Natural killer cell (primary cell): ENCODE results near the gene HS6ST3. TPM values are rescaled to one million over a fixed set of nuclear protein-coding genes. Genes with fewer than 3 reads are reported as not detected.

Experiments
- ATAC-seq, 3 donors: fragments of 150-1000 bp in 2 of 3; fragments of 200-7000 bp in 1 of 3; cut with Tn5 transposase; 1 replicate in 1 of 3; 2 replicates in 2 of 3; pipeline ENCODE4 v1.10.0; 2021; ENCODE audit warnings: mild to moderate bottlenecking in 2 of 3, moderate library complexity in 2 of 3
- DNase-seq, 2 donors: peaks; one replicate each; pipeline versions ENCODE4 v3.0.0 to v3.0.0-alpha.2; 2013 to 2021; ENCODE audit warnings: mixed read lengths in 1 of 2
- H3K27ac ChIP-seq: one replicate; pipeline ENCODE4 v1.5.1; 2013; ENCODE audit warnings: mild to moderate bottlenecking, low read length
- H3K27me3 ChIP-seq: one replicate; pipeline ENCODE4 v1.6.1; 2013; ENCODE audit warnings: low read length; ENCODE audit not compliant: control insufficient read depth, insufficient read depth
- H3K36me3 ChIP-seq: one replicate; pipeline ENCODE4 v1.6.1; 2013; ENCODE audit warnings: low read length; ENCODE audit not compliant: control insufficient read depth, insufficient read depth
- H3K4me1 ChIP-seq: one replicate; pipeline ENCODE4 v1.6.1; 2013; ENCODE audit warnings: low read length; ENCODE audit not compliant: control insufficient read depth, insufficient read depth
- H3K4me3 ChIP-seq: one replicate; pipeline ENCODE4 v1.5.1; 2013; ENCODE audit warnings: low read length
- H3K9me3 ChIP-seq: one replicate; pipeline ENCODE4 v1.6.1; 2013; ENCODE audit warnings: low read length; ENCODE audit not compliant: control insufficient read depth, insufficient read depth
- H3K27ac Mint-ChIP-seq, 2 donors: one replicate each; pipeline ENCODE4 v1.8.0; 2022; ENCODE audit warnings: mild to moderate bottlenecking in 2 of 2, mixed read lengths in 2 of 2, moderate library complexity in 1 of 2
- H3K27me3 Mint-ChIP-seq, 2 donors: one replicate each; pipeline ENCODE4 v1.8.0; 2022; ENCODE audit warnings: low read depth in 2 of 2, mixed read lengths in 2 of 2
- H3K36me3 Mint-ChIP-seq: one replicate; pipeline ENCODE4 v1.8.0; 2022; ENCODE audit warnings: mixed read lengths
- H3K4me1 Mint-ChIP-seq, 2 donors: one replicate each; pipeline ENCODE4 v1.8.0; 2022; ENCODE audit warnings: mixed read lengths in 2 of 2
- H3K4me3 Mint-ChIP-seq: one replicate; pipeline ENCODE4 v1.8.0; 2022; ENCODE audit warnings: mild to moderate bottlenecking, moderate library complexity, mixed read lengths
- H3K9me3 Mint-ChIP-seq, 2 donors: one replicate each; pipeline ENCODE4 v1.8.0; 2022; ENCODE audit warnings: mixed read lengths in 2 of 2
- CTCF ChIP-seq: fragments of 200-600 bp; IDR thresholded peaks from one replicate; pipeline ENCODE4 v1.8.0; 2022; ENCODE audit warnings: antibody characterized with exemption
- WGBS: methylation state at CpG from one replicate; pipeline ENCODE4 v1.1.7; 2013; ENCODE audit warnings: missing lambda C conversion rate; ENCODE audit not compliant: insufficient coverage; 5-methylcytosine and 5-hydroxymethylcytosine counted together
- intact Hi-C: fragments of 100-400 bp; cut with micrococcal nuclease; formaldehyde crosslinking; loops from one replicate; pipeline ENCODE4 v1.14.2; 2022
- total RNA-seq, 4 donors: library from RNA; stranded (reverse); fragments of 120-200 nt in 1 of 4; gene quantifications; one replicate each; pipeline versions ENCODE4 v1.2.3 to v1.2.4, GENCODE V29; 2013 to 2022

HS6ST3 gene
- total RNA-seq, 3 donors from 2014 or later (not counting 1 experiment from before 2014, with no cell fraction given): not detected

GRCh38 chr13:96294930-96295881, 205.3 kb downstream of the HS6ST3 start:
- Histone ChIP-seq H3K27ac (no peak overlapping the region), H3K27me3 (no peaks in the 10 kb centered on the region), H3K4me1 (no peaks in the 10 kb centered on the region), H3K4me3 (no peak overlapping the region), H3K9me3 (no peaks in the 10 kb centered on the region), H3K36me3 (no peaks in the 10 kb centered on the region)
- no peak overlapping the region for H3K4me3 Mint-ChIP-seq
- peaks cover 9% of the 10 kb centered on the region for H3K36me3 Mint-ChIP-seq
- DNase-seq (no peak), ATAC-seq (no peak)
- 79% methylated on average over 6 of the region's 7 CpGs for WGBS
- peaks cover 13 to 29% of the 10 kb centered on the region in 2 donors for H3K9me3 Mint-ChIP-seq
- no peak overlapping the region for H3K27ac Mint-ChIP-seq
- intact Hi-C loops: no loop called here
- no peak for TF ChIP-seq CTCF
- no peaks in the 10 kb centered on the region for H3K27me3 Mint-ChIP-seq
- H3K4me1 Mint-ChIP-seq: no peaks in the 10 kb centered on the region

GRCh38 chr13:96297360-96297759, 207.5 kb downstream of the HS6ST3 start:
- no peak for ATAC-seq
- WGBS: 70% methylated on average over 3 of the region's 3 CpGs
- Histone ChIP-seq H3K36me3 (no peaks in the 10 kb centered on the region), H3K4me3 (no peak overlapping the region), H3K27ac (no peak overlapping the region), H3K4me1 (no peaks in the 10 kb centered on the region), H3K27me3 (no peaks in the 10 kb centered on the region), H3K9me3 (no peaks in the 10 kb centered on the region)
- Mint-ChIP-seq H3K27ac (no peak overlapping the region), H3K4me1 (no peaks in the 10 kb centered on the region), H3K27me3 (no peaks in the 10 kb centered on the region), H3K9me3 (peaks cover 8 to 18% of the 10 kb centered on the region in 2 donors), H3K4me3 (no peak overlapping the region), H3K36me3 (peaks cover 9% of the 10 kb centered on the region)
- no peak for DNase-seq
- TF ChIP-seq CTCF: no peak
- intact Hi-C loops: no loop called here

GRCh38 chr13:96299235-96299634, 209.3 kb downstream of the HS6ST3 start:
- Histone ChIP-seq H3K9me3 (no peaks in the 10 kb centered on the region), H3K27ac (no peak overlapping the region), H3K4me1 (no peaks in the 10 kb centered on the region), H3K36me3 (no peaks in the 10 kb centered on the region), H3K27me3 (no peaks in the 10 kb centered on the region), H3K4me3 (no peak overlapping the region)
- H3K9me3 Mint-ChIP-seq: peaks cover 9 to 18% of the 10 kb centered on the region in 2 donors
- WGBS: 86% methylated on average over 4 of the region's 4 CpGs
- peaks cover 9% of the 10 kb centered on the region for H3K36me3 Mint-ChIP-seq
- DNase-seq: no peak
- H3K4me3 Mint-ChIP-seq: no peak overlapping the region
- H3K27ac Mint-ChIP-seq: no peak overlapping the region
- no peaks in the 10 kb centered on the region for H3K4me1 Mint-ChIP-seq
- no peak for ATAC-seq
- H3K27me3 Mint-ChIP-seq: no peaks in the 10 kb centered on the region
- intact Hi-C loops: no loop called here
- TF ChIP-seq CTCF: no peak
